Testis (tissue), 3 donors: ENCODE measurements around the gene PTPN5. TPM values are rescaled to one million over a fixed set of nuclear protein-coding genes. Genes with fewer than 3 reads are reported as not detected.

Source experiments
- DNase-seq: peaks from one replicate; pipeline ENCODE4 v3.0.0-alpha.2; 2019
- H3K27ac ChIP-seq, 2 donors: fragments of 200-600 bp; sonication (generic); one replicate each; pipeline ENCODE4 v1.5.1; 2019
- H3K27me3 ChIP-seq: fragments of 200-600 bp; sonication (generic); one replicate; pipeline ENCODE4 v1.5.1; 2019
- H3K36me3 ChIP-seq: fragments of 200-600 bp; sonication (generic); one replicate; pipeline ENCODE4 v1.5.1; 2017; ENCODE audit warnings: low read depth; ENCODE audit errors: missing control alignments
- H3K4me1 ChIP-seq: fragments of 200-600 bp; sonication (generic); one replicate; pipeline ENCODE4 v1.5.1; 2019
- H3K4me3 ChIP-seq, 2 donors: fragments of 200-600 bp; sonication (generic); one replicate each; pipeline ENCODE4 v1.5.1; 2017 to 2019
- H3K9me3 ChIP-seq: fragments of 200-600 bp; sonication (generic); one replicate; pipeline ENCODE4 v1.5.1; 2017
- POLR2A ChIP-seq: fragments of 450-650 bp; IDR thresholded peaks from one replicate; pipeline ENCODE4 v1.6.1; 2017; ENCODE audit warnings: antibody characterized with exemption, mild to moderate bottlenecking, moderate library complexity
- WGBS, 2 donors: methylation state at CpG; one replicate each; pipeline ENCODE4 v1.1.5; 2018; 5-methylcytosine and 5-hydroxymethylcytosine counted together
- intact Hi-C: fragments of 100-400 bp; cut with DNase I; formaldehyde crosslinking; loops from one replicate; pipeline ENCODE4 v1.15.1; 2023; ENCODE audit warnings: low total_unique reads
- polyA plus RNA-seq: library from polyadenylated mRNA; stranded (reverse); fragments of 350-450 nt; fragmentation: Illumina TruSeq; extraction: RNeasy Lipid Tissue Mini Kit (QIAGEN cat#74804); gene quantifications from one replicate; pipeline ENCODE4 v1.2.3, GENCODE V29; 2014; ENCODE audit warnings: low read depth, low replicate concordance; ENCODE audit not compliant: insufficient read depth
- total RNA-seq, 2 donors: library from RNA; depleted of rRNA; stranded (reverse); fragments of >200 nt; gene quantifications; one replicate each; pipeline ENCODE4 v1.2.3, GENCODE V29; 2016
- TF ChIP-seq, protein P1 (sequence below), 3 experiments: fragments of 450-650 bp in 2 of 3; fragments of 200-600 bp in 1 of 3; sonication (generic) in 1 of 3; IDR thresholded peaks; one replicate each; pipeline ENCODE4 v1.5.1; 2016 to 2019; ENCODE audit warnings: antibody characterized with exemption in 3 of 3, mild to moderate bottlenecking in 2 of 3, moderate library complexity in 1 of 3

The PTPN5 gene
- total and polyA plus RNA-seq, 3 donors from 2014 or later: 4.4 to 10.2 (median 7.8) TPM

DNA sequence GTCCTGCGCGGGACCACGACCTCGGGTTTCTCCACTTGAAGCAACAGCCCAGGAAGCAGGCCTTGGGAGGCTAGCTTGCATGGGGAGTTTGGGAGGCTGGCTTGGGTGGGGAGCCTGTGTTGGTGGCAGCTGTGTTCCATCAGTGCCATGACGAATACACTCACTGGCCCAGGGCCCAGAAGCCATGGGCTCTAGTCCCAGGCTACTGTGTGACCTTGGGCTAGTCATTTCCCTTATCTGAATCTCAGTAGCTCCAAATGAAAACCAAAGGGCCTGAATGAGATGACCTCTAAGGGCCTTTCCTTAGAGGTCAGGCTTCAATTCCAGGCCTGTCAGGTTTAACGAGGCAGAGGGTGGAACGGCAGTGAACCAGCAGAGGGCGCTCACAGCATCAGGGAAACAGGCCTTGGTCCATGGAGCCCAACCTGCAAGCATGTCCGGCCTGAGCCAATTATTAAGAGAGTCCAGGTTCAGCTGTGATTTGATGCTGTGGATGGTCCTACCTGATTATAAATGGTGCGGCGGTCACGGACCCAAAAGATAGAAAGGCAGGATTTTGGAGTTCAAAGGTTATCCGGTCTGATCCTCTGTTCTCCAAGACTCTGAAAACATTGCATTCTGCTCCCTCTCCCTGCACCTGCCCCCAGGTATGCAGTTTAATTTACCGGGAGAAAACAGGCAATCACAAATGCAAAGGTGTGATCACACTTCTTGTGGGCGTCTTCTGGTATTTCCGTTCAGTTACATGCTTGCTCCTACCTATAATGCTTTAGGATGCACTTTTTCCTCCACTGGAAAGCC is 15.9 kb downstream of the PTPN5 start:
- H3K4me3 ChIP-seq: no peak overlapping the region
- H3K27me3 ChIP-seq: no peaks in the 10 kb centered on the region
- no peaks in the 10 kb centered on the region for H3K36me3 ChIP-seq
- intact Hi-C loops: no loop called here
- TF ChIP-seq POLR2A: no peak
- TF ChIP-seq, protein P1, sequence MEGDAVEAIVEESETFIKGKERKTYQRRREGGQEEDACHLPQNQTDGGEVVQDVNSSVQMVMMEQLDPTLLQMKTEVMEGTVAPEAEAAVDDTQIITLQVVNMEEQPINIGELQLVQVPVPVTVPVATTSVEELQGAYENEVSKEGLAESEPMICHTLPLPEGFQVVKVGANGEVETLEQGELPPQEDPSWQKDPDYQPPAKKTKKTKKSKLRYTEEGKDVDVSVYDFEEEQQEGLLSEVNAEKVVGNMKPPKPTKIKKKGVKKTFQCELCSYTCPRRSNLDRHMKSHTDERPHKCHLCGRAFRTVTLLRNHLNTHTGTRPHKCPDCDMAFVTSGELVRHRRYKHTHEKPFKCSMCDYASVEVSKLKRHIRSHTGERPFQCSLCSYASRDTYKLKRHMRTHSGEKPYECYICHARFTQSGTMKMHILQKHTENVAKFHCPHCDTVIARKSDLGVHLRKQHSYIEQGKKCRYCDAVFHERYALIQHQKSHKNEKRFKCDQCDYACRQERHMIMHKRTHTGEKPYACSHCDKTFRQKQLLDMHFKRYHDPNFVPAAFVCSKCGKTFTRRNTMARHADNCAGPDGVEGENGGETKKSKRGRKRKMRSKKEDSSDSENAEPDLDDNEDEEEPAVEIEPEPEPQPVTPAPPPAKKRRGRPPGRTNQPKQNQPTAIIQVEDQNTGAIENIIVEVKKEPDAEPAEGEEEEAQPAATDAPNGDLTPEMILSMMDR (IDR thresholded peaks at IDR 0.05): peak; percentile 44 to 65 (median 50)
- H3K9me3 ChIP-seq: no peaks in the 10 kb centered on the region
- WGBS, 2 donors: 48 to 56% methylated on average over 16 of the region's 16 CpGs
- H3K4me1 ChIP-seq: no peaks in the 10 kb centered on the region
- H3K27ac ChIP-seq: no peak overlapping the region
- peak; percentile 90 for DNase-seq

- intact Hi-C loops: no loop called here
- Histone ChIP-seq H3K9me3 (no peaks in the 10 kb centered on the region), H3K4me1 (no peaks in the 10 kb centered on the region), H3K27me3 (no peaks in the 10 kb centered on the region), H3K4me3 (no peak overlapping the region), H3K27ac (no peak overlapping the region), H3K36me3 (no peaks in the 10 kb centered on the region)
- DNase-seq: no peak
- WGBS, 2 donors: 71 to 79% methylated on average over 7 of the region's 7 CpGs
- TF ChIP-seq, protein P1 (IDR thresholded peaks at IDR 0.05): no peak
- no peak for TF ChIP-seq POLR2A
Observed at GRCh38 chr11:18774801-18775200, 16.8 kb downstream of the PTPN5 start.

GRCh38 chr11:18773681-18774080 is 17.9 kb downstream of the PTPN5 start:
- H3K4me1 ChIP-seq: no peaks in the 10 kb centered on the region
- H3K36me3 ChIP-seq: no peaks in the 10 kb centered on the region
- H3K27ac ChIP-seq: no peak overlapping the region
- TF ChIP-seq, protein P1 (IDR thresholded peaks at IDR 0.05): no peak
- TF ChIP-seq POLR2A: no peak
- 66 to 73% methylated on average over 3 of the region's 3 CpGs for WGBS, 2 donors
- DNase-seq: no peak
- no peaks in the 10 kb centered on the region for H3K27me3 ChIP-seq
- H3K9me3 ChIP-seq: no peaks in the 10 kb centered on the region
- H3K4me3 ChIP-seq: no peak overlapping the region
- intact Hi-C loops: no loop called here

DNA sequence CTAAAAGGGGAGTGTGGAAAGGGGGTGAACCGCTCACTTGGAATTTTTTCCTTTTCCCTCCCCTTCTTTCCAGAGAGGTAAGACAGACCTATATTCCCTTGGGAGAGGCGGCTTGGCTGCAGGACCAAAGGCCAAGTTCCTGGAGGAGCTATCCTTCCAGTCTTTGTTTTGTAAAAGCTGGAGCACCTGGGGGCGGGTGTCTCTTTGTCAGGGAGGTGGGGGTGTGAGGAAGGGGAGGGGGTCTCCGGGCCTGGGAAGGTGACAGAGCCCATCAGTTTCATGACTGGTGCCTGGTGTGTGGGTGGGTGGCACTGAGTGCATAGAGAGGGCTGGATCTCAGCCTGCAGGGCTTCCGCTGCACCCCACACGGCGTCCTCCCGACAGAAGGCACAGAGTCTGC is 18.5 kb downstream of the PTPN5 start:
- TF ChIP-seq POLR2A: no peak
- TF ChIP-seq, protein P1 (IDR thresholded peaks at IDR 0.05): no peak
- no peaks in the 10 kb centered on the region for H3K4me1 ChIP-seq
- H3K27ac ChIP-seq: no peak overlapping the region
- no peak overlapping the region for H3K4me3 ChIP-seq
- intact Hi-C loops: no loop called here
- WGBS, 2 donors: 64 to 75% methylated on average over 8 of the region's 8 CpGs
- H3K36me3 ChIP-seq: no peaks in the 10 kb centered on the region
- H3K27me3 ChIP-seq: no peaks in the 10 kb centered on the region
- no peaks in the 10 kb centered on the region for H3K9me3 ChIP-seq
- no peak for DNase-seq

GRCh38 chr11:18772211-18772610 is 19.4 kb downstream of the PTPN5 start:
- no peak overlapping the region for H3K27ac ChIP-seq
- whole genome bisulfite sequencing, 2 donors: 79 to 80% methylated on average over 5 of the region's 5 CpGs
- TF ChIP-seq, protein P1 (IDR thresholded peaks at IDR 0.05): no peak
- no peak for TF ChIP-seq POLR2A
- no peaks in the 10 kb centered on the region for H3K4me1 ChIP-seq
- H3K27me3 ChIP-seq: no peaks in the 10 kb centered on the region
- no peaks in the 10 kb centered on the region for H3K9me3 ChIP-seq
- H3K36me3 ChIP-seq: no peaks in the 10 kb centered on the region
- intact Hi-C loops: no loop called here
- H3K4me3 ChIP-seq: no peak overlapping the region
- no peak for DNase-seq
